GM21360 (cell line): ENCODE measurements around the gene MPHOSPH10.
"Not testable (repeated sequence)": the region's sequence is repeated elsewhere in the genome, so short reads cannot be mapped to it uniquely, and the experiment has no call there.

Source experiments
- ATAC-seq: cut with Tn5 transposase; IDR thresholded peaks from one replicate; pipeline ENCODE4 v1.9.1; 2021; ENCODE audit warnings: mild to moderate bottlenecking, moderate library complexity; ENCODE audit not compliant: unreplicated experiment

MPHOSPH10 gene

DNA sequence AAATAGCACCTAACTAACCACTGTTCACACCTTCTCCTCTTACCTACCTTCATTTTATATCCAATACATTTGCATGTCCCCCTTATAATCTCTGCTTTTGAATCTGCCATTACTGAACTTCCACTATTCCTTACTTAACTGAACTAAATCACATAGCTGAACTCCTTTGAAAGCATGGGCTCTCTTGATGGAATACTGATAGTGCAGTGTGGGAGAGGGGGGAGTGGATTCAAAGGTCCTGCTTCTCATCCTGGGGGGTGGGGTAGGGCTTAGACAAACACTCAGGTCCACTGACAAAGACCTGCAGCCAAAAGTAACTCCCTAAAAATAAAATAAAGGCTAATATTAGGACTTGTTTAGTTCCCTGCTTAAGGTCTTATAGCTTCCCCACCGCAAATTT lies 9.0 kb upstream of the MPHOSPH10 start:
- no peak for ATAC-seq

DNA sequence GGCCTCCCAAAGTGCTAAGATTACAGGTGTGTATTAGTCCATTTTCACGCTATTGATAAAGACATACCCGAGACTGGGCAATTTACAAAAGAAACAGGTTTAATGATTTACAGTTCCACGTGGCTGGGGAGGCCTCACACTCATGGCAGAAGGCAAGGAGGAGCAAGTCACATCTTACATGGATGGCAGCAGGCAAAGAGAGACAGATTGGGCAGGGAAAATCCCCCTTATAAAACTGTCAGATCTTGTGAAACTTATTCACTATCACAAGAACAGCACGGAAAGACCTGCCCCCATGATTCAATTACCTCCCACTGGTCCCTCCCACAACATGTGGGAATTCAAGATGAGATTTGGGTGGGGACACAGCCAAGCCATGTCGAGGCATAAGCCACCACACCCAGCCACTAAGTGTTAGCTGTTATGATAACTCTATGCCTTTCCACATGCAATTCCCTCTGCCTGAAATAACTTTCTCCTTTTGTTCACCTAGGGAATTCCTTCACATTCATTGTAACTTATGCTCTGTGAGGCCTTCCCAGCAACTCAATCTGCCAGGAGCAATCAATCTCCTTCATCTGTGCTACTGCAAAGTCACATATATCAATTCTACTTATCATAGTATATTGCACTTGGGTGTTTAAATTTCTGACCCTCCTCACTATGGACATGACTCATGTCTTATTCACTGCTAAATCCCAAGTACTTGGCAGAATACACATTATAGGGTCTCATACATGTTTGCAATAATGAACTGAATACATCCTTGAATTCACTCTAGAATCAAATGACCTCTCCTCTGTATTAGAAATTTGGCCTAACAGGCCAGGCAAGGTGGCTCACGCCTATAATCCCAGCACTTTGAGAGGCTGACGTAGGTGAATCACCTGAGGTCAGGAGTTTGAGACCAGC lies 7.8 kb upstream of the MPHOSPH10 start:
- no peak for ATAC-seq

DNA sequence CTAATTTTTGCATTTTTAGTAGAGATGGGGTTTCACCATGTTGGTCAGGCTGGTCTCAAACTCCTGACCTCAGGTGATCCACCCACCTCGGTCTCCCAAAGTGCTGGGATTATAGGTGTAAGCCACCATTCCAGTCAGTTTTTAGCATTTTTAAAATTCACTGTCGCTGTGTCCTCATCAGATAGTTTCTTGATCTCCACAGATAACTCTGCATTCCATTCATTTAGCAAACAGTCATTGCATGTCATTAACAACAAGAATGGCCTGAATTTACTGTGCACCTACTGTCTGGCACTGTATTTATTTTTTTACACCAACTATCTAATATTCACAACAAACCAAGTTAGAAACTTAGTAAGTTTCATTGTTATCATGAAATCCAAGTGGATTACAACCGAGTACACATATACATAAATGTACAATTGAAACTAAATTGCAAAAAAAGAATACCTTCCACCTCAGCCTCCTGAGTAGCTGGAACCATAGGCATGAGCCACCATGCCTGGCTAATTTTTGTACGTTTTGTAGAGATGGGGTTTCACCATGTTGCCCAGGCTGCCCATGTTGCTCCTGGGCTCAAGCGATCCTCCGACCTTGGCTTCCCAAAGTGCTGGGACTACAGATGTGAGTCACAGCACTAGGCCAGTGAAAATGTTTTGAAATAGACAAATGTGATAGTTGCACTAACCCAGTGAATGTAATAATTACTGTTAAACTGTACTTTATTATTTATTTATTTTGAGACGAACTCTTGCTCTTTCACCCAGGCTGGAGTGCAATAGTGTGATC lies 4.7 kb upstream of the MPHOSPH10 start:
- ATAC-seq, result no peak

DNA sequence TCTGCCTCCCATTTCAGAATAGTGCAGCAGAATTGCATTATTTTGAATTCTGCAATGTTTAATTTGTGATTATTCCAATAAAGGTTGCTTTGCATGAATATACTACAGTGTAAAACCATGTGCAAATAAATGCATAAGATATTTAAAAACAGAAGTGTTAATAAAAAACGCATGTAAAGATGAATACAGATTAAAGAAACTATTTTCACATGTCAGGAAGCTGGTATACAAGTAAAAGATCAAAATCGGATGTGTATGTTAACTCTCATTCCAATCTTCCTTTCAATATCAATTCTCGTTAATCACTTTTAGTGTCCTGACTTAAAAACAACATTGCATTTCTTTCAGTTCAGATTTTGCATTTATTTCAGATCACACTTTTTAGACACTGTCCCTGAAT lies 3.5 kb upstream of the MPHOSPH10 start:
- no peak for ATAC-seq

DNA sequence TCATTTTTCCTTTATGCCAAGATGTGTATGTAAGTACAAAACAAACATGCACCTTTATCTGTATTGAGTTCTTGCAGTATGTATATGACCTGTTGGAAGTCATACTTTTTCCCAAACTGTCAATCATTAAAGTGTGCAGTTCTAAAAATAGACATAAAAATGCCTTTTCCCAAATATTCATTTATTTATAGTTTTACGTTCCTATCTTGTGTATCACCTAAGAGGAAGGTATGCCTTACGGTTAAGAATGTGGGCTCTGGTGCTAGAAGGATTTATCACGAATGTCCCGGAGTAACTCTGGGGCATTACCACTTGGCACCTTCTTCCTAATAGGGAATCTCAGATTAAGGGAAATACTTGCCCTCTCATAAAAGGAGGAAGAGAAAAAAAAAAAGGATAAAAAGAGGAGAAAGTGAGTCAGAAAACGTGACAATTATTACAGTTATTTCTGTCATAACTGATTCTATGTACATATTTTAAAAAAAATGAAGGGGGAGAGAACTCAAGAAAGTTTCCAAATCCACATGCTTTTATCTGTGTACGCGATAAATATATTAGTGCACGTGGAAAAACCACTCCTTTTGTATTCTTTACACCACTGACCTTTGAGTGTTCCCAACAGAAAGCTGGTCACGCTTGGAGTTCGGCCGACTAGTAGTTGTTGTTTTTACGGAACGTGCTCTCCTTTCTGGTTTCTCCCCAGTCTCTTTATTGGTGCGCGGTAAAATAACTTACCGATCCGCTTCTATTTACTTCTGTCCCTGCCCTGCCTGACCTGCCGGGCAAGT lies 1.1 kb upstream of the MPHOSPH10 start:
- ATAC-seq, result no peak

DNA sequence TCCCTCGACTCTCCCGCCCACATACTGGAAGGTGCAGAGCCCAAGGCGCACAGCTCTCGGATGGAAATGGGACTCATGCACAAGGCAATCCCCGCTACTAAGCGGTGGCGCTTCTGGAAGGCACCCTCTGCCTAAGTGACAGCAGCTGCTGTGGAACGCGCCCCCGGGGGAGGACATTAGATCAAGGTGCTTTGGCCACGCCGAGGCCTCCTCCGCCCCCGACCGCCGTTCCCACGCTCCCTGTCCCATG lies 607 bp upstream of the MPHOSPH10 start:
- peak; percentile 39 for ATAC-seq

DNA sequence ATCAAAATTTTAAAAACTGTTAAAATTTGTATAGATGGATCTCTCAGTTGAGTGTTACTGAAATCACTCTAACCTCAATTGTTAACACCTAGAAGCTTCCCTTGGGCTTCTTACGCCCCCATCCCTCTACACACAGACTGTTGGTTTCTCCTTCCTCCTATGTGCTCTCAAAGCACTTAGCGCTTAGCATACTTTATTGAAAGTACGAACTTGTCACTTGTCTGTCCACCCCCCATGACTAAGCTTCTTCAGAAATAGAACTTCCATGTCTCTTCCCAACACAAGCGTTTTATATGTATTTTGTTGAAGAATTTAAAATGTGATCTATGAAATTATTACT lies 441 bp downstream of the MPHOSPH10 start:
- ATAC-seq, result peak; percentile 6

DNA sequence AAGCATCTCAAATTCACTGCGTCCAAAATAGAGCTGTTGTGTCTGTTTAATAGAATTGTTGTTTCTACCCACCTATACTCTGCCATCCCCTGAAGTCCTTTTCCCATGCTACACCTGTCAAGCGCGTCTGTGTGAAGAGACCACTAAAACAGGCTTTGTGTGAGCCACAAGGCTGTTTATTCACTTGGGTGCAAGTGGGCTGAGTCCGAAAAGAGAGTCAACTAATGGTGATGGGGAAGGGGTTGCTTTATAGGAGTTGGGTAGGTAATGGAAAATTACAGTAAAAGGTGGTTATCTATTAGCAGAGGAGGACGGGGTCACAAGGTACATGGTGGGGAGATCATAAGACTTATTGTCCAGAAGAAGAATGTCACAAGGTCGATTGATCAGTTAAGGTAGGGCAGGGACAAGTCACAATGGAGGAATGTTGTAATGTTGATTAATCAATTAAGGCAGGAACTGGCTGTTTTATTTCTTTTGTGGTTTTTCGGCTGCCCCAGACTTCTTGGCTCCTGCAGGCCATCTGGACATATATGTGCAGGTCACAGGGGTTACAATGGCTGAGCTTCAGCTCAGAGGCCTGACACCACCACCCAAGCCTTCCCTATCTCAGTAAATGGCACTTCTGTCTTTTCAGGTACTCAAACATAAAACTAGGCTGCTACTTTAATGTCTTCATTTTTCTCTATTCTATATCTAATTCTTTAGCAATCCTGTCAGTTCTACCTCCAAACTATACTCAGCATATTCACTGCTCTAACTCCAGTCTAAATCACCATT lies 1.1 kb downstream of the MPHOSPH10 start:
- not testable (repeated sequence) for ATAC-seq

DNA sequence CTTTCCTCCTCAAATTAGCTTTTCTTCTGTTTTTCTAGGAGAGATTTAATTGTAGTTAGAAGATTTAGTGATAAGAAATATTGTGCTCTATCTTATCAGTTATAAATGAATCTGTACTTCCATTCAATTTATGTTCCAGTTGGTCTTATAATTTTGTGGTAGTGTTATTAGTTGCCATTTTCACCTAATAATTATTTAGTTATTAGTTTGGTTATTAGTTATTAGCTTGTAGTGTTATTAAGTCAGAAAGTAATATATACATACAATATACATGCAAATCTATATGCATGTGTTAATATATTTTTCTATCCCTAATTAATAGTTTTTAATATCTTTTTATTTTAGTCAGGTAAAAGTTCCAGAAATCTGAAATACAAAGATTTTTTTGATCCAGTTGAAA lies 3.2 kb downstream of the MPHOSPH10 start:
- ATAC-seq, result no peak

DNA sequence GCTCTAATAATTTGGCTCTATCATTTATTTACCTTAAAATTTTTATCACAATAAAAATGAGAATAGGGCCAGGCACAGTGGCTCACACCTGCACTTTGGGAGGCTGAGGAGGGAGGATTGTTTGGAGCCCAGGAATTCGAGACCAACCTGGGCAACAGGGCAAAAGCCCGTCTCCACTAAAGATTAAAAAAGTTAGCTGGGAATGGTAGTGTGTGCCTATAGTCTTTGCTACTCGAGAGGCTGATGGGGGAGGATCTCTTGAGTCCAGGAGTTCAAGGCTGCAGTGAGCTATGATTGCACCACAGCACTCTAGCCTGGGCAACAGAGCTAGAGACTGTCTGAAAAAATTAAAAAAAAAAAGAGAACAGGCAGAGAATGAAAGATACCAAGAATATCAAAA lies 5.7 kb downstream of the MPHOSPH10 start:
- no peak for ATAC-seq

DNA sequence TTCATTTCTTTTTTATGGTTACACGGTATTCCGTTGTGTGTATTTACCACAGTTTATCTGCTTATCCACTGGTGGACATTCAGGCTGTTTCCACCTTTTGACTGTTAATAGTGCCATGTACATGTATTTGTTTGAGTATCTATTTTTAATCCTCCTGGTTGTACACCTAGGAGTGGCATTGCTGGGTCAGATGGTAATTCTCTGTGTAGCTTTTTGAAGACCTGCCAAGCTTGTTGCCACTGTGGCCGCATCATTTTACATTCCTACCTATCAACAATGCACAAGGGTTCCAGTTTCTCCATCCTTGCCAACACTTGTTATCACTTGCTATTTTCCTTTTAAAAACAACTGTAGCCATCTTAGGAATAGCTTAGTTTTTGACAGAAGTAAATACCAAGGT lies 13.3 kb downstream of the MPHOSPH10 start:
- ATAC-seq, result no peak

DNA sequence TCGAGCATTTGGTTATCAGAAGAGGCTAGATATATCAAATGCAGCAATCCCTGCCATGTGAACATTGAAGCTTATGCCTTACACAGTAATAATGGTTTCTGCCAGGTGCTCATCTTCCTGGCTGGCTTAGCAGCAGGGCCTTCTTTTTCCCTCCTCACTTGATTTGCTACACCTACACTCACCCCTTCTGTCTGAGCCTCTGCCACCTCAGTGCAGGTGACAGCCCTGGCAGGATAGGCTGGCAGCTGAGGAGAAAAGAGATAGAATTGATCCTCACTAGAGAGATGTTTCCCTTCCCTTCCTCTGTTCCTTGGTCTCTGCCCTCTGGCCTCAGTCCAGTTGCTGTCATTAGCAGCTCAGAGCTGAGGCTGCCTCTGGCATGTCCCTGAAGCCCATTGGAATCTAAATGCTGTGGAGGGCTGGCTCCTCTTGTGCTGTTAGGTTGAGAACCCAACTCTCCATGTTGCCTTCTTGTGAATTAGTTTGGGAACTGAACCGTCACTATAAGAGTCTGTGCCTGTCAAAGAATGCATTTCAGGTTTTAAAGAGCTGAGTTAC lies 18.2 kb downstream of the MPHOSPH10 start:
- no peak for ATAC-seq

DNA sequence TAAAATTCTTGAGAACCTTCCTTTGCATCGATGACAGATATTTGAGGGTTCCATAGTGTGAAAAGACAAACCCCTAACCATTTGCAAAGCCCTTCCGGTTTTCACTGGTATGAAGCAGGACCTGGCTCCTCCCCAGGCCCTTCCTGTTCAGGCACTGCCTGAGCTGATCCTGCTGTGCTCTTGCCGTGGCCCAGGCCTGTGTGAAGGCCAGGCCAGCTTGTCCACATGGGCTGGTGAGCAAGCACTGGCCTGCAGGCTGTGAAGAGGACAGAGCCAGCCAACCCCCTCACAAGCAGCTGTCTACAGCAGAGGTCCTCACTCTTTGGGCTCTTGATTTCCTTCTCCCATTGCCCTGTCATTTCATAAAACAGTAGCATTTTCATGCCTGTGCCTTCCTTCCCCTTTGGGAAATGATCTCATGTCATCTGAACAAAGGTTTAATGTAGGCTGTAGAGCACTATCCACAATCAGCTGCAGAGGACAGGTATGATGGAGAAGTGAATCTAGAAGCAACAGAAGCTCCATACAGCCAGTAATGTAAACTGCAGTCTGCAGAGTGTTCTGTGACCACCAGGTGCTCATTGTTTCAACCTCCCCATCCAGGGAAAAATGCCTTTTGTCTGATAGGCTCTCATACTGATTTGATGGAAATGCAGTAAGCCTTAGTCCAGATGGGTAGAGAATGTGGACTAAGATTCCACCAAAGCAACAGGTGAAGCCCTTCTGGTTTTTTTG lies 19.8 kb downstream of the MPHOSPH10 start:
- no peak for ATAC-seq

DNA sequence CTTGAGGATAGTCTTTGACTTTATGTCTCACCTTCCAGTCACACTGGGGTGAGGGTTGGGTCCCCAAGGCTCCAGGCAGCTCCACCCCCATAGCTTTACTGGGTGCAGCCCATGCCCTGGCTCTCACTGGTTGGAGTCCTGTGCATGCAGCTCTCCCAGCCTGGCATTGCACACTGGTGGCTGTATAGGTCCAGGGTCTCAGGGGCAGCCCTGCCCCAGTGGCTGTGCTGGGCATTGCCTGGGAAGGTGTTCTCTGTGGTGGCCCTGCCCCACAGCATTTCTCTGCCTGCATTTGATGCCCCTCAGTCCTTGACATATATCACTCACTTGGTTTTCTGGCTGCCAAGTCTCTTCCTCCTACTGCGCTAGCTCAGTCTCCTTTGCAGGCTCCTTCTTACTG lies 21.2 kb downstream of the MPHOSPH10 start:
- ATAC-seq, result no peak

DNA sequence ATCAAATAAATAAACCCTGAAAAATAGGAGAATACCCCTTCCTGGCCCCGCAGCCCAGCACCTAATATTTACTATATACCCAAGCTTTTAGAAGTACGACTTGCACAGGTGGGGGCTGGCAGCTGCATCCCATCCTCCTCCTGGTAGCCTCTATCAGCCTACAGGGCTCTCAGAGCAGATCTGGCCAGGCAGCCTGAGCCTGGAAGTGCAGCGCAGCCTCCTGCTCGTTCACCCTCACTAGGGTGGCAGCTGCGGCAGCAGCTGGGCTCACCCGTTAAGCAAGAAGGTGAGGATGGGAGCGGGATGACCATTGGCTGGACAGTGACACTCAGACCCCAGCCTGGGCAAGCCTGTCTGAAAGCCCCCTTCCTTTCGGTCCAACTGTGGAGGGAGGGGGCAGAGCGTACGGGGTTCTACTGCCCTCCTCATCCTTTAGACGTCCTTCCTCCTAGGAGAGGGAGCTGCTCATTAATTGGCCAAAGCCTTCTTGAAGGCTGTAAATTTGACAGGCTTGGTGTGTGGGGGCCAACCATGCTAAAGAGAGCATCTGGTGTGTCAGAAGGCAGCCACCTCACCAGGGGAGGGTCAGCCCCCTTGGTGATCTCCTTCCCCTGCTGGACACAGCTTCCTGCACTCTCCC lies 23.3 kb downstream of the MPHOSPH10 start:
- no peak for ATAC-seq

DNA sequence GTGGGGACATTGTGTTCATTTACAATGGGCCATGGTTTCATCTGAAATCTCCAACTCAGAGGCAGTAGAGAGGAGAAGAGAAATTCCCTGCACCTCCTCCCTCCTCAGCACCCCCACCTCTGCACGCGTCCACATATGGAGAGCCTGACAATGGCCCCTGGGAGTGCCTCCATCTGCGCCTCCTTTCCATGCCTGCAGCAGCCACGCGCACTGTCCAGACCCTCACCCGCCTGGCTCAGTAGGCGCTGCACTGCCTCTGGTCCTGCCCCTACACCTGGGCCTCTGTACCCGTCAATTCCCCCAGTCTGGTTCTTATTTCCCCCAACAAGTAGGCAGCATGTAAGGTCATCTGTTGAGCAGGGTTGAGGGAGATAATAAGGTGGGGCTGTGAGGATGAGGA lies 23.8 kb downstream of the MPHOSPH10 start:
- ATAC-seq, result no peak

DNA sequence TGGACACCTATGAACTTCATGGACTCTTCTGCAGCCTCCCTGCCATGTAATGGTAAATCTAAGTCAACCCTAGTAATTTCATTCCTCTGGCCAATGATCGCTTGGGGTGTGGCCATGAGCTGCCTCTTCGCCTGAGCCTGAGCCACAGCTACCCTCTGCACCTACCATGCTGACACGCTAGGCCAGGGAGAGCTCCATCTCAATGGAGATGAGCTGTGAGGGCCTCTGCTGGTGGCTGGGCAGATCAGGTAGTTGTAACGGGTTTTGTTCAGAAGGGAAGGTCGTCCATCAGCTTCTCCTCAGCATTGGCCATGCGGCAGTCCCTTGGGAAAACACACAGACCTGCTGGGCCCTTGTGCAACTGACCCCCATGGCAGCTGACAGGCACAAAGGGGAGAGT lies 24.4 kb downstream of the MPHOSPH10 start:
- ATAC-seq, result peak; percentile 81

DNA sequence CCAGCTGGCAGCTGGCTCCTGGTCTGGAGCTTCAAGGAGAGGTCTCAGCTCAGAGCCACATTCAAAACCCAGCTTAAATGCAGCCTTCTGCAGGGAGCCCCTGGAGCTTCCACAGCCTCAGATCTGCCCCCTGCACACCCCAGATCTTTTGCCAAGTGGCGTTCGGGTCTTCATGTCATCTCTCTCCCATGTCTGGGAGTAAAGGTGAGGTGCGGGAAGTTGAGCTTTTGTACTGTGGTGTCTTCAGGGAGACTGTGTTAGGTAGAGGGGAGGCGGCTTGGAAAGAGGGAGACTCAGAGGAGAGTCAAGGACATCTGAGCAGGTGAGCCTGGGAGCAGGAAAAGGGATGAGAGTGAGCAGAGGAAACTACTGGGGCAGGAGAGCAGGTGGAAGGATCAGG lies 25.4 kb downstream of the MPHOSPH10 start:
- no peak for ATAC-seq

DNA sequence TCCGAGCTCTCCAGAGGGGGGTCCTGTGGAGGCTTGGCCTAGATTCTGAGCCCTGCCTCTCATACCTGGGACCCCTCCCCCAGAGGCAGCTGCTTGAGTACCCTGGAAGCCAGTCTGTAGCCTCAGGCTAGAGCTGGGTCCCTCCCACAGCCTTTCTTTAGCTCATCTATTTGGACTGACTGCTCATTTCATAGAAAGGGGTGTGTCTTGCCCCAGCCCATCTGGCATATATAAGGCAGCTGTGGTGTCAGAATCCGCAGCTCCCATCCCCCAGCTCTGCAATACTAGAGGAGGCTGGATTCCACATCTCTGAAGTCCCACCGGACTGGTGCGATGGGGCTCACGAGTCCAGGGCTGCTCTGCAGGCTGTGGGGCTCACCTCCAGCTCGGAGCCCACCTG lies 26.1 kb downstream of the MPHOSPH10 start:
- no peak for ATAC-seq
